ENCODE results near the gene SPAG17. TPM values are rescaled to one million over a fixed set of nuclear protein-coding genes. Genes with fewer than 3 reads are reported as not detected.

Gene SPAG17
- total and polyA plus RNA-seq, 2 experiments from 2014 or later, result 1.0 to 1.1 TPM

- no peak for TF ChIP-seq ZNF462 (CRISPR knock-in tag; IDR thresholded peaks at IDR 0.05)
- no peak for TF ChIP-seq NANOG (IDR thresholded peaks at IDR 0.05; ENCODE audit: borderline replicate concordance)
- no peak for TF ChIP-seq REST (IDR thresholded peaks at IDR 0.05; ENCODE audit: unreplicated experiment)
Observed at GRCh38 chr1:118115567-118116295, 69.3 kb downstream of the SPAG17 start (continued).

- Histone ChIP-seq H3K4me3 (no peak overlapping the region), H2AFZ (no peak overlapping the region), H4K20me1 (replicated peaks; ENCODE audit: insufficient read depth) (no peaks in the 10 kb centered on the region), H3K36me3 (ENCODE audit: insufficient read depth) (no peaks in the 10 kb centered on the region), H3K9me2 (ENCODE audit: insufficient read depth) (no peaks in the 10 kb centered on the region), H3K4me1 (ENCODE audit: insufficient read depth) (peaks cover 6% of the 10 kb centered on the region; the same call in 1 of the 2 replicates), H3F3A (replicated peaks; ENCODE audit: low read depth) (no peaks in the 10 kb centered on the region), H3K27me3 (ENCODE audit: insufficient read depth) (no peaks in the 10 kb centered on the region), H3K4me2 (no peak overlapping the region), H3K79me2 (replicated peaks; ENCODE audit: insufficient read depth) (no peaks in the 10 kb centered on the region), H3K27ac (ENCODE audit: low read depth) (no peak overlapping the region)
- H3K36me3 Mint-ChIP-seq (ENCODE audit: low read depth), result no peaks in the 10 kb centered on the region
- no peak overlapping the region for H3K4me3 Mint-ChIP-seq
- H3K9me3 Mint-ChIP-seq, result no peaks in the 10 kb centered on the region
- DNase-seq (ENCODE audit: low spot score) (no peak), ATAC-seq (no peak)
- H3K27me3 Mint-ChIP-seq (ENCODE audit: insufficient read depth, low read depth, poor library complexity), result no peaks in the 10 kb centered on the region
- peaks cover 9% of the 10 kb centered on the region; the same call in 2 of the 3 replicates for H3K4me1 Mint-ChIP-seq
- no peak overlapping the region for H3K27ac Mint-ChIP-seq
- TF ChIP-seq REST (IDR thresholded peaks at IDR 0.05; ENCODE audit: unreplicated experiment) (no peak), ETS1 (IDR thresholded peaks at IDR 0.05) (no peak), POLR2AphosphoS5 (IDR thresholded peaks at IDR 0.05; ENCODE audit: low read depth) (no peak), CTCF (conservative IDR thresholded peaks at IDR 0.05; ENCODE audit: low read depth in 2 of 2) (no peak), ZNF331 (CRISPR knock-in tag; IDR thresholded peaks at IDR 0.05; ENCODE audit: low read depth) (no peak)
Observed at GRCh38 chr1:118113261-118113660, 71.8 kb downstream of the SPAG17 start.
